Renal cortex interstitium (tissue), 11 donors: ENCODE measurements around the gene ST3GAL4. TPM values are rescaled to one million over a fixed set of nuclear protein-coding genes. Genes with fewer than 3 reads are reported as not detected.
"Not testable (repeated sequence)": the region's sequence is repeated elsewhere in the genome, so short reads cannot be mapped to it uniquely, and the experiment has no call there.

Experiments used
- DNase-seq, 11 donors: peaks; one replicate each; pipeline ENCODE4 v3.0.0-alpha.2; 2013; ENCODE audit warnings: low read depth in 9 of 11, low spot score in 4 of 11; ENCODE audit errors: extremely low read depth in 1 of 11
- polyA plus RNA-seq, 3 donors: library from polyadenylated mRNA; unstranded; fragments of 120-200 nt; gene quantifications; one replicate each; pipeline ENCODE4 v1.2.1, GENCODE V29; 2013; ENCODE audit not compliant: insufficient read length in 3 of 3

The ST3GAL4 gene
- polyA plus RNA-seq, 3 donors, result 17.1 to 23.6 (median 17.2) TPM

DNA sequence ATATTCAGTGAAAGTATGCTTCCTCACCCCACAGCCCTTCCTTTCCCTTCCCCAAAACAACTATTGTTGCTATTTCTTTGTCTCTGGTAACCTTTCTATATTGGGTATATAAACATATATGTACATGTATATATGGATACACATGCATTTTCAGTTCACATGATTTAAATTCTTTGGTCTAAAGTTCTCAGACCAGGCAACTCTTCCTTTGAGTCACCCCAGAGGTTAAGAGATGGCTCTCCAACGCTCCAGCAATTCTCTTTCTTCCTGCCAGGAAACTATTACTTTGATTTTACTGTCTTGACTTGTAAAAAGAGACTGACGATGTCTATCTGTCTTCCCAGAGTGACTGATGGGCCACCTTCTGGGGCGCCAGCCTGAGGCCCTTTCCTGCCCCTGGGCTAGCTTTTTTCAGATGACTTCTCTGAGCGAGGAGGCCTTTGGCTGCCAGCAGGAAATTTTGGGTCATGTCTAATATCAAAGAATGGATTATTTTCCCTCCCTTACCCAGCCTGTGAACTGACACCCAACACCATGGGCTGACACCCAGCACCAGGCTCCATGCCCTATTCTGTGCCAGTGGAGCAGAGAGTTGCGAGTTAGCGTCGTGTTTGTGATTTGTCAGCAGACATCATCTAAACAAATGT, 14.4 kb upstream of the ST3GAL4 start:
- no peak for DNase-seq

DNA sequence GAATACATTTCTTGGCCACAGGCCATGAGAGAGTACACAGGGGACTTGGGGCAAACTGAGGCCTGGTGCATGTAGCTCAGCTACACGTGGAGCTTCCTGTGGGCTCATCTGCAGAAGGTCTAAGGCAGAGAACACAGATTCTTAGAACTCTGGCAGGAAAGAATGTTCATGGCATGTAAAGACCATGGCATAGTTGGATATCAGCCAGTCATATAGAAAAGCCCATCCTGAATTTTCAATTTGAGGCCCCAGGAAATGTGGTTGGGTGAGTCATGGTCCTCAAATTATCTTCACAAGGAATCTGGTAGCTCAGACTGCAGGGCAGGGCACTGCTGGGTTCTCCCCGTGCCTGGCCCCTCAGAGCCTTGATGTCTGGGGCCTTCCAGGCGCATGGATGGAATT, 13.7 kb upstream of the ST3GAL4 start:
- no peak for DNase-seq

DNA sequence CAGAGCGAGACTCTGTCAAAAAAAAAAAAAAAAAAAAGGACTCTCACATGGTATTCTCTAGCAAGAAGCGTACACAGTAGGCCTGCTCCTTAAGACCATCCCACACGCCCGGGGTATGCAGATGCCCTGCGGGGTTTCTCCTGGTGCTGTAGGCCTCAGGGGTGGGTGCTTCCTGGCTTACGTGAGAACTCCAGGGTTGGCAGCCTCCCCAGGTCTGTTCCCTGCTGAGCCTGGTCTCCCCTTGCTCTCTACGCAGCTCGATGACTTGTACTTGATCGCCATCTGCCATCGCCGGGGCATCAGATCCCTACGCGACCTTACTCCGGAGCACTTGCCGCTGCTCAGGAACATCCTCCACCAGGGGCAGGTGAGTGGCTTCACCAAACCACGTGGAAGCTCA, 12.4 kb upstream of the ST3GAL4 start:
- DNase-seq, result no peak

- DNase-seq, result no peak
Measured at GRCh38 chr11:126344141-126345080, 11.1 kb upstream of the ST3GAL4 start.

GRCh38 chr11:126345283-126345682, 10.2 kb upstream of the ST3GAL4 start:
- DNase-seq, result no peak

DNA sequence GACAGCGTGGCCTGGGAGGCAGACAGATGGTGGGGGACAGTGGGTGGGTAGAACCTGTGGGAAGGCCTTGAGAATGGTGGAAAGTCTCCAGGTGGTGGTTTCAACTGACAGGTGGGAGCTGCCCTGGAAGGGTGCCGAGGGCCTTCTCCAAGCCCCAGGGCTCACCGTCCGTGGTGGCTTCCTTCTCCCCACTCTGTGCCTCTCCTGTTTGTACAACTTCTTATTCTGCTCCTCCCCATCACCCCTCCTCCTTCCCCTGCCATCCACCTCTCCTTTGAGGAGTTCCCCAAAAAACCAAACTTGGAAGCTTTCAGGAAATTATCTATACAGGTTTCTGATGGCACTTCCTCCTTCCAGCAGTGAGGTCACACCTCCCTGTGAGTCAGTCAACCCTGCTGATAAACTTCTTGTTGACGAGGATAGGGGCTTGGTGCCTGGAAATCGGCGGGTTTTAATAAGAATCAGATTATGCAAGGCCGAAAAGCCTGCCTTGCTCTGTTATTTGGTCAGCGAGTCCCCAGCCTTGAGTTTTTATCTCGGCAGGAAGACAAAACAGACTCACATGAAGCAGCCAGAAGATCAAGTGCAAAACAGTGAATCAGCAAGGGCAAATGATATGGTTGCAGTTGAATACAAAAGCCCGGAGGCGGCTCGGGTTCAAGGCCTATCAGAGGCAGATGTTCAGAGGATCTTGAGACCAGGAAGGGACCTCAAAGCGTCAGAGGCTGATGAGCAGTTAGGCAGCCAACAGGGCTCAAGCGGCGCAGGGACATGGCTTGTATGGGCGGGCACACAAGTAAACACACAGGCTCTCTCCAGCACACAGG, 9.5 kb upstream of the ST3GAL4 start:
- no peak for DNase-seq

DNA sequence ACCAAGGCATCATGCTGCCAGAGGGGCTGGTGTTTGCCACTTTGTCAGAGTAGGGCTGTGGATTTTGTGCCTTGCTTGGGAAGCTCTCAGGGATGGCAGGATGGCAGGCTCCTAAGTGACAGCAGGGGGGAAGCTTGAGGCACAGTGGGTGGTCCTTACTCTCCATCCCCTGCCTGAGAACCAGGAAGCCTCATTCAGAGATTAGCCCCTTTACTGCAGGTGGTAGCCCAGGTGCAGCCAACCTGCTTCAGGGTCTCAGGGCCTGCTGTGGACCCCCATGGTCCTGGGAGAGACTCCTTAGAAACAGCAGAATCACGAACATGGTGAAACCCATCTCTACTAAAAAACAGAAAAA, 8.9 kb upstream of the ST3GAL4 start:
- DNase-seq, result no peak

DNA sequence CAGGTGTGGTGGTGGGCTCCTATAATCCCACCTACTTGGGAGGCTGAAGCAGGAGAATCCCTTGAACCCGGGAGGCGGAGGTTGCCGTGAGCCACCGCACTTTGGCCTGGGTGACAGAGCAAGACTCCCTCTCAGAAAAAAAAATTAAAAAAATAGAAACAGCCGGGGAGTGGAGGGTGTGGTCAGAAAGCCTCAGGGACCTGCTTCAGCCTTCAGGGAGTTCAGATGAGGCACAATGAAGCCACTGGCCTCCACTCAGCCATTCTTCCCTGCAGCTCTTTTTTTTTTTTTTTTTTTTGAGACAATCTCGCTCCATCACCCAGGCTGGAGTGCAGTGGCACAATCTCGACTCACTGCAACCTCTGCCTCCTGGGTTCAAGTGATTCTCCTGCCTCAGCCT, 8.5 kb upstream of the ST3GAL4 start:
- DNase-seq, result not testable (repeated sequence)

GRCh38 chr11:126347751-126348668, 7.5 kb upstream of the ST3GAL4 start:
- DNase-seq, result no peak

DNA sequence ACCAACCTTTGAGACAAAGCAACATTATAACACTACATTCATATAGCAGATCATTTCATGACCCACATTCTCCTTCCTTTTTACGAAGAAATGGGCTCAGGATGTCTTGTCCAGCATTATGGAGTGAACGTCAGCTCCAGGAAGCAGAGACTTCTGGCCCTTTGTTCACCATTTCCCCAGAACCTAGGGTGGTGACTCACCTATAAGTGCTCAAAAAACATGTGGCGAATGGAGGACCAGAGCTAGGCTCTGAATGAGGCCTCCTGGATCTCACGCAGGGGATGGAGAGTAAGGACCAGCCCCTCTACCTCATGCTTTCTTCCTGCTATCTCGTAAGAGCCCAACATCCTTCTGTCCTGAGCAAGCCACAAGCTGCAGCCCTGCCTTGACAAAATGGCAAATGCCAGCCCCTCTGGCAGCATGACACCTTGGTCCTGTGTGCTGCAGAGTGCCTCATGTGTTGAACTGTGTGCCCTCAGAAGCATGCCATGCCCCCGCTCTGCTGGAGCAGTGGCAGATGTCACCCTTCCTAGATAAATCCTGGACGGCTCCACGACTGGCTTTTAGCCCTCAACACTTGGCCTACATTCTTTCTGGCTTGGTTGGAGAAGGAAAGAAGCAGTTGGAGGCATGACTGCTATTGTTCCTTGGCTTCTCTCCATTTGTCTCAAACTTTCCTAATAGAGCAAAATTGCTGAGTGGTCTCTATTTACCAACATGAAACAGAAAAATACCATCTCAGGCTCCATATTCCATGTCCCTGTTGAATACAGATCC, 6.5 kb upstream of the ST3GAL4 start:
- DNase-seq, result no peak

DNA sequence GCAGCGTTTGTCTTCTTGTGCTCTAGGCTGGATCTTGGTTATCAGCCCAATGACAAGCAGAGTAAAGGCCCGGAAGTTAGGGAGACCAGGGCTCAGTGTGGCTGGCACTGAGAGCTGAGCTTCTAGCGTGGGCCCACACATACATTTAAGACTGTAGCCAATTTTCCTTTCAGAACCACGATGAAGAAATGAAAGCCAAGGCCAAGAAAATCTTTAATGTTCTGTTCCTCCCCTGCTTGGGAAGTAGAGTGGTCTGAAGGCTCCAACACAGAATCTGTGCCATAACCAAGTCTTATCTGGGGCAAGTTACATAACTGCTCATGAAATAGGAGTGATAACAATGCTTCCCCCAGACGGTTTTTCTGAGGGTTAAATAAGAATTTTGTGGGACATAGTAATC, 4.7 kb upstream of the ST3GAL4 start:
- DNase-seq, result no peak

DNA sequence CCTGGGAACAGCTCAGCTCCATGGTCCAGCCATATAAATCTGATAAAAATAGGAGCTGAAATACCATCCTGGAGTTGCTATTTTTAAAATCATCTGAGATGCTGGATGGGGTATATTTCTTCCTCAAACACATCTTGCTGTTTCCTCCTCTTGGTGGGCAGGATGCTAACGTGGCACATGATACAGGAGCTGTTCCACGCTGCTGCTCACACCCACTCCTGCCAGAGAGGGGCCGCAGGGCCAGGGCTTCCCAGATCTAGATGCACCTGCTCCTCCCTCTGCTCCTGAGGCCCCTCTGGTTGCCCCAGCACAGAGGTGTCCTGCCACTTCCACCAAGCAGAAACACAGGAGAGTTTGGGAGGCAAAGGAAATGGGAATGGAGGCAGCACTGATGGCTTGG, 3.3 kb upstream of the ST3GAL4 start:
- no peak for DNase-seq

DNA sequence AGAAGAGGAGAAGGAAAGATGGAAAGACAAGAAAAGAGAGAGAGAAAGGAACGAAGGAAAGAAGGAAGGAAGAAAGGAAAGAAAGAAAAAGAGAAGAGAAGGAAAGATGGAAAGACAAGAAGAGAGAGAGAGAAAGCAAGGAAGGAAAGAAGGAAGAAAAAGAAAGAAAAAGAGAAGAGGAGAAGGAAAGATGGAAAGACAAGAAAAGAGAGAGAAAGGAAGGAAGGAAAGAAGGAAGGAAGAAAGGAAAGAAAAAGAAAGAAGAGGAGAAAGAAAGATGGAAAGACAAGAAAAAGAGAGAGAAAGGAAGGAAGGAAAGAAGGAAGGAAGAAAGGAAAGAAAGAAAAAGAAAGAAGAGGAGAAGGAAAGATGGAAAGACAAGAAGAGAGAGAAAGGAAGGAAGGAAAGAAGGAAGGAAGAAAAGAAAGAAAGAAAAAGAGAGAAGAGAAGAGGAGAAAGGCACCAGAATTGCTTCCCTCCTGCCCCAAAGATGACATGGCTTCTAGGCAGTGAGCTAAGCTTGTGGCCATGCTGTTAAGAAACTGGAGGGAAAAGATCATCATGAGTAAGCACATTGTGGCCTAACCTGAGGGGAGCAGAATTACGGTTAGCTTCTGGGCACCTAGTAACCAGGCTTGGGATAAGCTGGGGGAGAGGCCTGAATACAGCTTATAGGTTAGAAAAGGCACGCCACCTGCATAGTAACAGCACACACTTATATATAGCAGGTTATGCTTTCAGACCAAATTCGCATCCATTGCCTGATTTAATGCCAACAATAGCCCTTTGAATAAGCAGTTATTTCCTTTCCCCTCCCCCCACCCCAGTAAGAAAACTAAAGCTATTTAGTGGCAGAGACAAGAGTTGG, 2.3 kb upstream of the ST3GAL4 start:
- no peak for DNase-seq

DNA sequence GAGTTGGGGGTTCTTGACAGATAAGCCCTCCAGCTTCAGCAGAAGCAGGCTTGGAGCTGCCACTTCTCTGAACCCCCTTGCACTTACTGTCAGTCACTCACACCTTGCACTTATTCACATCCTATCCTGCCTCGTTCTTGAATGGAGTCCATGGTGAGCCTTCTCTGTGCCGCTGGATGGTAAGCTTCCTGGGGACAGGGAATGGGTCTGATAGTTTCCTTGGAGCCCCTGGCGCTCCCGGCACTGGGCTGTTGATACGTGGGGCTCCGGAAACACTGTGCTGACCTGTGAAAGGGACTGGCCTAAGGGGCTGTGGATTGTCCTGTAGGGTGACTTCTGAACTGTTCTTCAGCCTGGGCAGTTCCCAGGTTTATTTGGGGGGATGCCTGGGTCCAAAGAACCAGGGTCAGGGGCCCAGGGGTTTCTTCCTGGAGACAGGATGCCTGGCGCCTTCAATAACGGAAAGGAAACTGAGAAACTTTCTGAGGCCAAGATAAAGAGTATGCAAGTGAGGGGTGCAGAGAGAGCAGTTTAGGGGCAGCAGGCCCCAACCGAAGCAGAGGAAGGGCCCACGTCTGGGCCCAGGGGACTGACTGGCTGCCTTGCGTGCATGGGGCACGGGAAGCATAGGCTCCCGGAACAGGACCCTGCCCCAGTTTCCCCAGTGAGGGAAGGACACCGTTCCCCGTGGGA, 709 bp upstream of the ST3GAL4 start:
- DNase-seq, result no peak

GRCh38 chr11:126355926-126356897, 726 bp downstream of the ST3GAL4 start:
- DNase-seq, result no peak
